GM19438 (cell line): ENCODE measurements around the gene FOXQ1.

Experiments
- ATAC-seq: cut with Tn5 transposase; IDR thresholded peaks from one replicate; pipeline ENCODE4 v1.9.1; 2021; ENCODE audit warnings: low read depth; ENCODE audit not compliant: unreplicated experiment

Gene FOXQ1

DNA sequence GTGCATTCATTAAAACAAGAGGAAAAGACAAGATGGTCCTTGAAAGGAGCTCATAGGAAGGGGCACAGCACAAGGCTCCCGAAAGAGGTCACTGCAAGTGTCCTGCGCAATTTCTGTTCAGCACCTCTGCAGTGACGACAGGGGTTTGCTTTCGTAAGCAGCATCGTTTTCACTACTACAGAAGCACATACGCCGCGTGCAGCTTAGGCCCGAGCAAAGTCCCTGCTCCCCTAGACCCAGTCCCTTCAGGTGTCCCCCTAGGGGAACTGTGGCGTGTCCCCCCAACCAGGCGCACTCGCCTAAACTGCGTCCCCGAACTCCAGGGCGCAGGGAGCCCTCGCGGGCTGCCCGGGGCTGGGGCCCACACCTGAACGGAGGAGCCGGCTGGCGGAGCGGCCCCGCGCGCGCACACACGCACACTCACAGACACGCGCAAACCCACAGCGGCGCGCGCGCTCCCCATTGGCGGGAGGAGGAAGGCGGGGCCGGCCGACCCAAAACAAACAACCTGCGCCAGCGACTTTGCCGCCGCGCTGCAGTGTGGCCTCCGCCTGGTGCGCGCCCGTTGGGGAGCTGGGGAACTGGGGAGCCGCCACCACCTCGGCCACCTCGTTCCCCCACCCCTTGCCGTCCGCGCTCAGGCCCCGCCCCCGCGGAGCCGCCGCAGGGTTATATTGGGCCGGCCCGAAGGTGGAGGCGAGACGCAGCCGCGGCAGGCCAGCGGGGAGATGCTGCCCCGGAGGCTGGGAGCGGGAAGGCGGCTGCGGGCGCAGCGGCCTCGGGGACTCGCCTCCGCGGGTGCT, at the start of gene FOXQ1:
Gene FOXQ1 (plus strand): TSS at position 699 of the 803 bp plus-strand sequence. CDS start 607 bp downstream, outside the sequence.
- ATAC-seq: no peak

GRCh38 chr6:1262704-1263038, 49.2 kb upstream of the FOXQ1 start:
- no peak for ATAC-seq

- ATAC-seq: no peak
These were observed 48.7 kb upstream of the FOXQ1 start for GRCh38 chr6:1263039-1263849.

- ATAC-seq: no peak
These were observed 48.0 kb upstream of the FOXQ1 start for GRCh38 chr6:1263850-1264377.

DNA sequence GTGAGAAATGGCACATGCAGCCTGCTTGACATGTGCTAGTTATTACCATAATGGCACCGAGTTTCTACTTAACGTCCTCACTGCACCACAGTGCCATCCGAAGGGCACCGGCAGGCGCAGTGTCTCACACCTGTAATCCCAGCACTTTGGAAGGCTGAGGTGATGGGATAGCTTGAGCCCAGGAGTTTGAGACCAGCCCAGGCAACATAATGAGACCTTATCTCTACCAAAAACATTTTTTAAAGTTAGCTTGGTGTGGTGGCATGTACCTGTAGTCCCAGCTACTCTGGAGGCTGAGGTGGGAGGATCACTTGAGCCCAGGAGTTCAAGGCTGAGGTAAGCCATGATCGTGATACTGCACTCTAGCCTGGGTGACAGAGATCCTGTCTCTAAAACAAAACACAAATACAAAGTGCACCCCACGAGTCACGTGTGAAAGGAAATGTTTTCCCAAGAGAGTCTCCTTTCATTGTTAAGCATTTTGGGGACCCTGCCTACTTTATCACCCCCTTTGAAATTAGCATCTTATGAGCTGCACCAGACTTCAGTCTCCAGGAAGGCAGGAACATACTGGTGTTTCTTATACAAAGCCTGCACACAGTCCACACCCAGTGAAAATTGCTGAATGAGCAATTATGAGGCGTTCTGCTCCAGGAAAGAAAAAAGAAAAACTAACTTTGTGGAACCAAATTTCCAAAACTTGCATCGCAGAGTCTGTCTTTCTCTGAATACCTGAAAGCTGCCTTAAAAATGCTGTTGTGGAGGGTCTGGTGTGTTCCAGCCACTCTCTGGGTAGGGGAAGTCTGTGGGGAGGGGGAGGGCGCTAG, 47.1 kb upstream of the FOXQ1 start:
- ATAC-seq: no peak

DNA sequence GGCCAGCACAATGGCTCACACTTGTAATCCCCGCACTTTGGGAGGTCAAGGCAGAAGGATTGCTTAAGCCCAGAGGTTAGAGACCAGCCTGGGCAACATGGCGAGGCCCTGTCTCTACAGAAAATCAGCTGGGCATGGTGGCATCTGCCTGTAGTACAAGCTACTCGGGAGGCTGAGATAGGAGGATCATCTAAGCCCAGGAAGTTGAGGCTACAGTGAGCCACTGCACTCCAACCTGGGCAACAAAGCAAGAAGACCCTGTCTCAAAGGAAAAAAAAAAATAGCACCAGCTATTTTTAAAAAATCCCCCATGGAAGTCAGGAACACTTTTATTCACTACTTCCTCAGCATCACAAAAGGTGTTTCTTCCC, 45.2 kb upstream of the FOXQ1 start:
- ATAC-seq: no peak

DNA sequence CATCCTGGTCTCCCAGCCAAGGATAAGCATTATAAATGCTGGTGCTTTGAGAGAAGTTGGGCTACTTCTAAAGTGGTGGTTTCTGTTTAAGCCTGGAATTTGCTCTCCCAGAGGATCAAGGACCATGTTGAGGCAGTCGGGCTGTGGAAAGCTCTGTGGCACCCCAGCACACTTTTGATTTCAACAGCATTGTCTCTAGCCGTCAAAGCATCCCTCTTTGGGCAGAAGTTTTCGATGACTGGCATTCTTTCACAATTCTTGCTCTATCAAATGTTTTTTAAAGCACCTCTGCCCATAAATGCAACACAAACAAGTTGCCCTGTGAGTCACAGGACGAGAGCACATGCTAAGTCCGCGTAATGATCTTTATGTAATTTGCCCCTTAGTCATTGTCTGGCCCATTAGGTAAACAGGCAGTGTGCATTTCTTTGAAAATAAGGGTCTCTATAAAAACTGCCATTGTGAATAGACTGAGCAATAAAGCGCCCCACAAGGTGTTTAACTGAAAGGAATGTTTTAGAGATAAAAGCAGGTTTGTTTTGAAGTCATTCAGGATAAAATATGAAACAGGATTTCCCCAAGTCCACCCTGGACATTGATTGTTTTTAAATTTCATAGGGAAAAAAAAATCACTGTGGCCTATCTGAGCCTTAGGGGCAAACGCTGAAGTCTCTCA, 44.7 kb upstream of the FOXQ1 start:
- ATAC-seq: no peak

DNA sequence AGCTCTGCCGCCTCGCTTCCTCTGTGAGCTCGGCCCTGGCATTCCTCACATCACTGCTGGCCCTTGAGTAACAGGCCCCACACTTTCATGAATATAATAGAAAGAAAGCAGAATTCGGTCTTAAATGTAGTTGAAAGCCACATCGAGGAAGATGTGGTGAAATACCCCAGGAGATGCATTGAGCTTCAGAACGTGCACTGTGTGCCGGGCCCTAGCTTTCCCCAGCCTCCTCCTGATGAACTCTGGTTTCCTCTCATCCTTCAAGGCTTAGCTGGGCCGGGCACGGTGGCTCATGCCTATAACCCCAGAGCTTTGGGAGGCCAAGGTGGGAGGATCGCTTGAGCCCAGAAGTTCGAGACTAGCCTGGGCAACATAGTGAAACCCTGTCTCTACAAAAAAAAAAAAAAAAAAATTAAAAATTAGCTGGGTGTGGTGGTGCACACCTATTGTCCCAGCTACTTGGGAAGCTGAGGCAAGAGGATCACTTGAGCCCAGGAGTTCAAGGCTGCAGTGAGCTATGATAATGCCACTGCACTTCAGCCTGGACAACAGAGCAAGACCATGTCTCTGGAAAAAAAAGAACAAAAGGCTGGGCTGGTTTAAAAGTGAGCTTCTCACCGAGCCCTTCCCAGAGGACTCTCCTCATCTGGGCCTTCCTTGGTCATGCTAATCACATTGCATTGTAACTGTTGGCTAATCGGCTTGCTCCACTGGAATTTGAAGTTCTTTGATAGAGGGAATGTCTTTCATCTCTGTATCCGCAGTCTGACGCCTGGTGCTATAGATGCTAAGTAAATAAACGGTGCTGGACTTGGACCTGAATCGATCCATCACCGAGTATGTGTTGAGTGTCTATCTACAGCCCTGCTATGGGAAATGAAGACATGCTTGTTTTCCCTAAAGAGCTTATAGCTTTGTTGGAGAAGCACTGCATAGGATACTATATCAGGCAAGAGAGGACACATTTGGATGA, 43.8 kb upstream of the FOXQ1 start:
- no peak for ATAC-seq

DNA sequence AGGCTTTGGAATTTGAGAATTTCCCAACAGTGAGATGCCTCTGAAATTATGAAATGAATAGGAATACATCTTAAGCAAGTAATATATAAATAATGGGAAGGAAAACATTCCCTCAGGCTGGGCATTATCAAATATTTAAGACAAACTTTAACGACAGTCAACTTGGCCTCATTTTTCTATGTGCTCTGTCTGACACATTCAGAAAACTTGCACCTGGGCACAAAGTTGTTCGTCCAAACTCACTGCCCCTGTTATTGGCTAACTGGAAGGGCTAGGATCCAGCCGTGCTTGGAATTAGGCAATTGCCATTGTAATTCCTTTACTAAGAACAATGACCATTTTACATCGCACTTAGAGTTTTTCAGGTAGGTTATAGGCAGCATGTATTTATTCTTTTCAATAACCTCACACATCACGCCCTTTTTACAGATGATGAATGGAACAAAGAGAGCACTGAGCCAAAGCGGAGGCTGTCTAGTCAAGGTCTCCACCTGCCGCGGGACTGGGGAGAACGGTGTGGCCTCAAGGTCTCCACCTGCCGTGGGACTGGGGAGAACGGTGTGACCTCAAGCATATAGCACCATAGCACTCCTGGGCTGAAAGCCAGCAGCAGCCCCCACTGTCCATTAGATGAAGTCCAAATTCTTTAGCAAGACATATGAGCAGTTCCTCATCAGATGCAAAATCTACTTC, 40.7 kb upstream of the FOXQ1 start:
- ATAC-seq: no peak

DNA sequence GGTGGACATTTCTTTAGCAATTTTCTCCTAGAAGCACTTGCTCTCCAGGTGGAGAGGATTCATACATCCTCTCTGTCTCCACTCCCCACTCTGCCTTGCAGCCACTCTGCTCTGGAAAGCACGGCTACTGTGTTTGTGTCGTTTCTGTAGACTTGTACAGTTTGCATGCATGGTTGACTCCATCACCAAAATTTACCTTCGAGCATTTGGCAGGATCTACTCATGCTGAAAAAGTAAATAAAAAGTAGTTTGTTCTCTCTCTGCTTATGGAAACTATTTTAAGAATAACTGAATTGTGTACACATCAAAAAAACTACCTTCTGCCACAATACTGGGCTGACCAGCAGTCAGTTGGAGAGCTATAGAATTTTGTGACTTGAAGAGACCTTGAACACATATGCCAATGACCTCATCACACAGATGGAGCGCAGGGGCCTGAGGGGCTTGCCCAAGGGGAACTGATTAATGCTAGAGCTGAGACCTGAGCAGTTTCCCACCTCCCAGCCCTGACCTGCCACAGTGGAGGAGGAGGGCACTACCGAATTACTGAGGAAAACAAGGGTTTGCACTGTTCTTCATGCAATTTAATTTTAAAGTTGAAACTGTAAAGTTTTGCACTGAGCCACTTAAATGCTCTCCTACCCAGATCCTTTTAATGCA, 33.7 kb upstream of the FOXQ1 start:
- no peak for ATAC-seq

DNA sequence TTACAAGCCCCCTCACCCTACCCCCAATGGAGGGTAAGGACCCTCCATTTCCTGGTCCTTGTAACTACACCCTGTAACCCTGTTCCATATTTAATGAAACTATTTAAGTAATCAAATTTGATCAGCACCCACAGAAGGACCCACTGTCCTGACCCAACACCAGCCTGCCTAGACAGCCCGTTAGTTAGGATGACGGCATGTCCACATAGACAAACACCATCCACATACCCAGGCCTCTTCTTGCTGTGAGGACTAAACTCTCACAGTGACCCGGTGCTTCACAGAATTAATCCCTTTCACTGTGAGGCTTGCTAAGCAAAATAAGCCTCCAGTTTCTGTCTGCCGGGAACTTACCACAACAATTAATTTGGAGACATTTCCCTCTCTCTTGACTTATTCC, 32.8 kb upstream of the FOXQ1 start:
- no peak for ATAC-seq

- ATAC-seq: no peak
These were observed 31.1 kb upstream of the FOXQ1 start for GRCh38 chr6:1280666-1281300.

GRCh38 chr6:1281746-1282145, 30.2 kb upstream of the FOXQ1 start:
- ATAC-seq: no peak

GRCh38 chr6:1283501-1283900, 28.4 kb upstream of the FOXQ1 start:
- no peak for ATAC-seq

- no peak for ATAC-seq
These were observed 26.3 kb upstream of the FOXQ1 start for GRCh38 chr6:1285556-1285955.

DNA sequence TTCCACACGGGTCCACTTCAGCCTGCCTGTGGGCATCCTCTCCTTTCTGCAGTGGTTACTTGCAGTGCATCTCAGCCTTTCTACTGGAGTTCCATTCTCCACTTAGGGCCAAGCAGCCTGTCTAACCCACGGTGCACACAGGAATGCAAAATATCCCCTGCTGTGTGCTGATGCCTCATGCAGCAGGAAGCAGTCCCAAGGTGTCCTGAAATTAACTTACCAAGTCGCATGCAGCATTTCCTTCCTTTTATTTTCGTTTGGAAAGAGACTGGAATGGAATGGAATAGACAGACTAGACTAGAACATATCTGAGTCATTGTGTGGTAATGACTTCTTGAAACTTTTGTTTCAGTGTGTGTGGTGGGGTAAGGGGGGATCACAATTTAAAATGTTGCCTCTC, 25.9 kb upstream of the FOXQ1 start:
- no peak for ATAC-seq

DNA sequence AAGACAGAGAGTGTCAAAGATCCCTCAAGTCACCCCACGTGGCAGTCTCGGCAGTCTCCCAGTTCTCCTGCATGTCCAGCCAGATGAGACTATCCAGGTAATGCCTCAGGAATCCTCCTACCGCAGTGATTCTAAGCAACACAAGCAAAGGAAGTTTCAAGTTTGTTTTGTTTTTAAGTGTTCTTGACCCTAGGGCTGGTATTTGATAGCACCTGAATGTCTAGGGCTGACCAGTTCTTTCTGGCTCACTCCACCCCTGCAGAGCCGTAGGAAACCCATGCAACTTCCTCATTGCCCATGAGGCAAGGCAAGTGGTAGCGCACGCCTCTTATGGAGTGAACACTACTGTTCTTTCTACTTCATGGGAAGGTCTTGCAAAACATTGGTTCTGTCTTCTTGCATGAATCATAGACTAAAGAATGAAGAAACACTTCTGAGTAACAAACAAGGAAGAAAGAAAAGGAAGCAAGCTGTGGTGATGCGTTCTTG, 24.8 kb upstream of the FOXQ1 start:
- no peak for ATAC-seq

- ATAC-seq: no peak
These were observed 21.8 kb upstream of the FOXQ1 start for GRCh38 chr6:1290086-1290485.
